Neutrophil (primary cell): ENCODE data around the gene PIGX.

Source experiments
- H3K27ac ChIP-seq: fragments of 200-600 bp; sonication (generic); 2 replicates; pipeline ENCODE4 v1.5.1; 2016; ENCODE audit warnings: mild to moderate bottlenecking, moderate library complexity
- H3K27me3 ChIP-seq: fragments of 200-600 bp; sonication (generic); 2 replicates; pipeline ENCODE4 v1.6.0; 2016; ENCODE audit warnings: mild to moderate bottlenecking
- H3K36me3 ChIP-seq: fragments of 200-600 bp; sonication (generic); 2 replicates; pipeline ENCODE4 v1.5.1; 2017
- H3K4me1 ChIP-seq, 2 experiments: fragments of 200-600 bp in 1 of 2; sonication (generic) in 1 of 2; 1 replicate in 1 of 2; 2 replicates in 1 of 2; pipeline versions ENCODE4 v1.5.1 to v1.6.1; 2013 to 2016; ENCODE audit warnings: low read depth in 1 of 2, low read length in 1 of 2, mild to moderate bottlenecking in 1 of 2, moderate library complexity in 1 of 2; ENCODE audit not compliant: control insufficient read depth in 1 of 2, insufficient read depth in 1 of 2
- H3K4me3 ChIP-seq, 2 experiments: fragments of 200-600 bp in 1 of 2; sonication (generic) in 1 of 2; 1 replicate in 1 of 2; 2 replicates in 1 of 2; pipeline ENCODE4 v1.5.1; 2013 to 2016; ENCODE audit warnings: low read depth in 1 of 2, low read length in 1 of 2, mild to moderate bottlenecking in 1 of 2, moderate library complexity in 1 of 2
- H3K9me3 ChIP-seq: fragments of 200-600 bp; sonication (generic); 2 replicates; pipeline ENCODE4 v1.5.1; 2016
- TF ChIP-seq, protein P1 (sequence below): fragments of 200-600 bp; sonication (generic); IDR thresholded peaks from 2 replicates; pipeline ENCODE4 v1.5.1; 2016; ENCODE audit warnings: antibody characterized with exemption

PIGX gene

DNA sequence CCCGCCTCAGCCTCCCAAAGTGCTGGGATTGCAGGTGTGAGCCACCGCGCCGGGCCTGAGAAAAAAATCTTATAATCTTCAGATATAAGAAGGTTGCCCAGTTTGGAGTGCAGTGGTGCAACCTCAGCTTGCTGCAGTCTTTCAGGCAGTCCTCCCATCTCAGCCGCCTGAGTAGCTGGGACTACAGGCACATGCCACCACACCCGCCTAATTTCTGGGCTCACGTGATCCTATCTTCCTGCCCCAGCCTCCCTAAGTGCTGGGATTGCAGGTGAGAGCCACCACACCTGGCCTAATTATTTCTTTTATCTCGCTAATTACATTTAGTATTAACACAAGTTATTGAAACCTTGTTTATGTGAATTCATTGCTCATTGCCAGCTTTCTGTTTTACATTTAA lies 41.0 kb downstream of the PIGX start:
- no peak overlapping the region for H3K4me3 ChIP-seq
- H3K27me3 ChIP-seq = no peaks in the 10 kb centered on the region
- TF ChIP-seq, protein P1, sequence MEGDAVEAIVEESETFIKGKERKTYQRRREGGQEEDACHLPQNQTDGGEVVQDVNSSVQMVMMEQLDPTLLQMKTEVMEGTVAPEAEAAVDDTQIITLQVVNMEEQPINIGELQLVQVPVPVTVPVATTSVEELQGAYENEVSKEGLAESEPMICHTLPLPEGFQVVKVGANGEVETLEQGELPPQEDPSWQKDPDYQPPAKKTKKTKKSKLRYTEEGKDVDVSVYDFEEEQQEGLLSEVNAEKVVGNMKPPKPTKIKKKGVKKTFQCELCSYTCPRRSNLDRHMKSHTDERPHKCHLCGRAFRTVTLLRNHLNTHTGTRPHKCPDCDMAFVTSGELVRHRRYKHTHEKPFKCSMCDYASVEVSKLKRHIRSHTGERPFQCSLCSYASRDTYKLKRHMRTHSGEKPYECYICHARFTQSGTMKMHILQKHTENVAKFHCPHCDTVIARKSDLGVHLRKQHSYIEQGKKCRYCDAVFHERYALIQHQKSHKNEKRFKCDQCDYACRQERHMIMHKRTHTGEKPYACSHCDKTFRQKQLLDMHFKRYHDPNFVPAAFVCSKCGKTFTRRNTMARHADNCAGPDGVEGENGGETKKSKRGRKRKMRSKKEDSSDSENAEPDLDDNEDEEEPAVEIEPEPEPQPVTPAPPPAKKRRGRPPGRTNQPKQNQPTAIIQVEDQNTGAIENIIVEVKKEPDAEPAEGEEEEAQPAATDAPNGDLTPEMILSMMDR = no peak
- peaks cover 35 to 36% of the 10 kb centered on the region in 2 experiments for H3K4me1 ChIP-seq
- peak overlapping the region; percentile 78 for H3K27ac ChIP-seq
- H3K9me3 ChIP-seq = no peaks in the 10 kb centered on the region
- peaks cover 16% of the 10 kb centered on the region for H3K36me3 ChIP-seq

DNA sequence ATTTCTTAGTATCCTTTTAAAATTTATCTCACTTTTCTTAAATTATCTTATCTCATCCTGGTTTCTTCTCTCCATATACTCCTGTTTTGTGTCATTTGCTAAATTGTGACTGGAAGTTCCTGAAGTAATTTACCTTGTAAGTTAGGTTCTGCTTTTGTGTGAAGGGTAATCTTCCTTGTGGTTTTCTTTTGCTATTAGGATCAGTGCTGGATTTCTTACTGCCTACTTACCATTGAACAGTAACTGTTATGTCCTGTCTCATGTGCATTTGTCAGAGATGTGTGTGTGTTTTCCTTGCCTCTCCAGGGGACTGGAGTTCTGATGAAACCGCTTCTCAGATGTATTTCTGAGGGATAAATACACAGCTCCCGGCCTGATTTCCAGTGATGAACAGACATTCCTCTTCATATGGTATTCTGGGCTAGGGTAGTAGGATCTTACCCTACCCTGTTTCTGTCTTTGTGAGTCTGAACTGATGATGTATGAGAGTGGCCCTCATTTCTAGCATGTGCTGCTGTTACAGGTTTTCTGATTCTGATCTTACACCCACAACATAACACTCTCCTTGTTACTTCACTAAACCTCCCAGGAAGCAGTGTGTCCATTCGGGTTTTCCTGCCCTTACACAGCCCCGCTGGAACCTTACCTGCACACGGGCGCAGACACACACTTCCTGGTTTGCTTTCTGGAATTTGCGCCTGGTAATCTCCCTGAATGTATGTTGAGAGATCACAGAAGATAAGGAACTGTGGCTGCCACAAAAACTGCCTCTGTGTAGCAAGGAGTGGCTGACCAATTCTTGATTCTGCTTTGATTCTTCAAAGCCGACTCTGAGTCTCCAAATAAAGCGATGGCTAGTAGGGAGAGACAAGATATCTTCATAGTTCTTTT lies 42.2 kb downstream of the PIGX start:
- Histone ChIP-seq H3K4me1 (peaks cover 25 to 26% of the 10 kb centered on the region in 2 experiments), H3K27ac (peak overlapping the region; percentile 78), H3K9me3 (no peaks in the 10 kb centered on the region), H3K36me3 (peaks cover 17% of the 10 kb centered on the region), H3K4me3 (peak overlapping the region in 1 of 2 experiments; percentile 12), H3K27me3 (no peaks in the 10 kb centered on the region)
- TF ChIP-seq, protein P1 = no peak

DNA sequence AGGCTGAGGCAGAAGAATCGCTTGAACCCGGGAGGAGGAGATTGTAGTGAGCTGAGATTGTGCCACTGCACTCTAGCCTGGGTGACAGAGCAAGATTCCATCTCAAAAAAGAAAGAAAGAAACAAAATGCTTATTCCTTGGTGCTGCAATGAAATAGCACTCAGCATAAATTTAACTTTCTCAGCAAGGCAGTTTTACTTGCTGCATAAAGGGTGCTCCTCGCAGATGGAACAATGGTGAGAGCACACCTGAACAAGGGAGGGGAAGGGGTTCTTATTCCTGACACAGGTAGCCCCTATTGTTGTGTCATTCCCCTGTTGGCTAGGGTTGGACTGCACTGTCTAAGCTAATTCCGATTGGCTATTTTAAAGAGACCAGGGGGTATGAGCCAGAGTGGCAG lies 44.6 kb downstream of the PIGX start:
- peaks cover 20% of the 10 kb centered on the region in 2 experiments for H3K4me1 ChIP-seq

DNA sequence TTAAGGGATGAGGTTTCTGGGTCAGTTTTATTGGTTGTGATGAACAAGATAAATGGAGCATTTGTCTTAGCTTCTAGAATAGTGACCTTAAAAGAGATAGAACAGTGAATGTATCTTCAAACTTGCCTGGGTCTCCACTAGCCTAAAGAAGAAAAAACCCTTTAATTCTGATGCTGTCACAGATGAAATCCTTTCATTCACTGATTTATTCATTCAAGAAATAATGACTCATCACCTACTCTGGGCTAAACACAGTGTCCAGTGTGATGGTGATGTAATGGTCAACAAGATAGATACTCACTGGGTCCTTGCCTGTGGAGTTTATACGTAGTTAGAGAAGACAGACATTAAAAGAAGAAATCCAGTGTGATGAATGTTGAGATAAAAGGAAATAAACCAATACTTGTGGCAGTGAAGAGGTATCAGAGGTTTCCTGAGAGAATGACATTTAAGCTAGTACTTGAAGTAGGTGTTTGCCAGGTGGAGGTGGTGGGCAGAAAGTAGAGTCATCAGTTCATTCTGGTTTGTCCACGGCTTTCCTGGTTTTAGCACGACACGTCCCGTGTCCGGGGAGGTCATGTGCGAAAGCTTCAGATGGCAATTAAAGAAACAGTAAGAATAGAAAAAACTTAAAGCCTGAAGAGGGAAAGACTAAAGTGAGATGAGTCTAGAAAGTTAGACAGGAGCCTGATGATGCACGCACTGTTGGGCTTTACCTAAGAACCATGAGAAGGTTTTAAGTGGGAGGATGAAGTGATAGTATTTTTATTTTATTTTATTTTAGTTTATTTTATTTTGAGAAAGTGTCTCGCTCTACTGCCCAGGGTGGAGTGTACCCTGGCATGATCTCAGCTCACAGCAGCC lies 45.9 kb downstream of the PIGX start:
- no peak overlapping the region for H3K4me3 ChIP-seq
- no peaks in the 10 kb centered on the region for H3K9me3 ChIP-seq
- peak overlapping the region; percentile 42 for H3K27ac ChIP-seq
- no peaks in the 10 kb centered on the region for H3K27me3 ChIP-seq
- H3K36me3 ChIP-seq = peaks cover 18% of the 10 kb centered on the region
- H3K4me1 ChIP-seq = peaks cover 20% of the 10 kb centered on the region in 2 experiments
- TF ChIP-seq, protein P1 = no peak

More for the DNA sequence above, 44.6 kb downstream of the PIGX start:
- Histone ChIP-seq H3K27me3 (no peaks in the 10 kb centered on the region), H3K36me3 (peaks cover 19% of the 10 kb centered on the region), H3K4me3 (no peak overlapping the region), H3K27ac (peak overlapping the region; percentile 19), H3K9me3 (no peaks in the 10 kb centered on the region)
- TF ChIP-seq, protein P1 = no peak

DNA sequence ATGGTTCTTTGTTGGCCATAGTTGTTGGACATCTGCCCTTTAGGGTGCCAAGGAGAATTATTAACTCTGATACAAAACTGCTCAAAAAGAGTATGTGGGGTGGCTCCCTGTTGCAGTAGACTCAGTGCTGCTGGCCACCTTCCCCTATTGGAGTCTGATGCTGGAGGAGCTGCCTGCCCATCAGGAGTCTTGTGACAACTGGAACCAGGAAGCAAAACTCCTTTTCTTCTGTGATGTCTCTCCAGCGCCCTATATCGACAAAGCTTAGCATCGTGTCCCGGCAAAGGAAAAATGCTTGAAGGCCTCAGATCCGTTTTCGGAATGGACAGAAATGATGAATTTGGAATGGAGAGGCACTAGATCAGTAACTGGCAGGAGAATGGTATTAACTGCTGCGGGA lies 51.0 kb downstream of the PIGX start:
- no peaks in the 10 kb centered on the region for H3K27me3 ChIP-seq
- H3K36me3 ChIP-seq = peaks cover 16% of the 10 kb centered on the region
- TF ChIP-seq, protein P1 = no peak
- no peak overlapping the region for H3K4me3 ChIP-seq
- H3K27ac ChIP-seq = peak overlapping the region; percentile 5
- H3K9me3 ChIP-seq = no peaks in the 10 kb centered on the region
- H3K4me1 ChIP-seq = no peaks in the 10 kb centered on the region
